HL-60/S4 treated with phorbol 12-myristate 13-acetate at 8.2 ng/mL for 4 days and 3 days (cell line): ENCODE data around the gene HNRNPH1.

ENCODE experiments used
- in situ Hi-C: fragments of 300-500 bp; cut with MboI; formaldehyde crosslinking; loops from 2 replicates; pipeline ENCODE4 v1.15.0; 2022; ENCODE audit warnings: low sequenced_read_pairs

Gene HNRNPH1

GRCh38 chr5:179623906-179624741, 653 bp upstream of the HNRNPH1 start:
- in situ Hi-C loops, result no loop called here

- in situ Hi-C loops, result no loop called here
These were observed 1.8 kb downstream of the HNRNPH1 start for GRCh38 chr5:179621551-179622214.

- in situ Hi-C loops, result no loop called here
These were observed 2.6 kb downstream of the HNRNPH1 start for GRCh38 chr5:179620703-179621350.

GRCh38 chr5:179620293-179620692, 3.2 kb downstream of the HNRNPH1 start:
- in situ Hi-C loops, result no loop called here

- in situ Hi-C loops, result no loop called here
These were observed 3.7 kb downstream of the HNRNPH1 start for GRCh38 chr5:179619776-179620175.

GRCh38 chr5:179618923-179619554, 4.4 kb downstream of the HNRNPH1 start:
- in situ Hi-C loops, result no loop called here

- in situ Hi-C loops, result no loop called here
These were observed 5.5 kb downstream of the HNRNPH1 start for GRCh38 chr5:179617930-179618329.

GRCh38 chr5:179616002-179616594, 7.4 kb downstream of the HNRNPH1 start:
- in situ Hi-C loops, result no loop called here

- in situ Hi-C loops, result no loop called here
These were observed 8.3 kb downstream of the HNRNPH1 start for GRCh38 chr5:179615203-179615602.

GRCh38 chr5:179614745-179615144, 8.7 kb downstream of the HNRNPH1 start:
- in situ Hi-C loops, result no loop called here

GRCh38 chr5:179613460-179614071, 9.9 kb downstream of the HNRNPH1 start:
- in situ Hi-C loops, result no loop called here

- in situ Hi-C loops, result no loop called here
These were observed 10.7 kb downstream of the HNRNPH1 start for GRCh38 chr5:179612577-179613459.

GRCh38 chr5:179610903-179611265, 12.6 kb downstream of the HNRNPH1 start:
- in situ Hi-C loops, result no loop called here

GRCh38 chr5:179610109-179610902, 13.2 kb downstream of the HNRNPH1 start:
- in situ Hi-C loops, result no loop called here

- in situ Hi-C loops, result no loop called here
These were observed 13.7 kb downstream of the HNRNPH1 start for GRCh38 chr5:179609834-179610108.

GRCh38 chr5:179608131-179608581, 15.3 kb downstream of the HNRNPH1 start:
- in situ Hi-C loops, result no loop called here

GRCh38 chr5:179607160-179607931, 16.1 kb downstream of the HNRNPH1 start:
- in situ Hi-C loops, result no loop called here

- in situ Hi-C loops, result no loop called here
These were observed 16.6 kb downstream of the HNRNPH1 start for GRCh38 chr5:179606910-179607159.
